HepG2 (cell line): ENCODE measurements around the gene NUTF2. TPM values are rescaled to one million over a fixed set of nuclear protein-coding genes. Genes with fewer than 3 reads are reported as not detected.

Source experiments
- ATAD3A ChIP-seq: sonication (generic); formaldehyde crosslinking; IDR thresholded peaks from 2 replicates; pipeline ENCODE4 v1.4.0; 2020; ENCODE audit warnings: missing genetic modification reagents
- CBX2 ChIP-seq, 2 experiments: fragments of 200-600 bp in 1 of 2; sonication (generic); formaldehyde crosslinking in 1 of 2; IDR thresholded peaks; 2 replicates each; pipeline versions ENCODE4 v1.7.0 to v1.8.1; 2018 to 2022; ENCODE audit warnings: low read depth in 2 of 2, low read length in 1 of 2, mild to moderate bottlenecking in 1 of 2, missing genetic modification reagents in 1 of 2
- FOXO4 ChIP-seq: sonication (generic); formaldehyde crosslinking; conservative IDR thresholded peaks from 2 replicates; pipeline ENCODE4 v1.8.1; 2023; ENCODE audit warnings: missing genetic modification reagents
- GLI4 ChIP-seq: sonication (generic); formaldehyde crosslinking; IDR thresholded peaks from 2 replicates; pipeline ENCODE4 v1.5.1; 2020; ENCODE audit warnings: missing genetic modification reagents, mild to moderate bottlenecking, moderate library complexity, borderline replicate concordance
- HNRNPLL ChIP-seq: fragments of 200-400 bp; formaldehyde crosslinking; IDR thresholded peaks from 2 replicates; pipeline ENCODE4 v1.6.1; 2017; ENCODE audit warnings: mild to moderate bottlenecking, low read depth, low read length; ENCODE audit not compliant: poor library complexity, severe bottlenecking
- MAF1 ChIP-seq: sonication (generic); formaldehyde crosslinking; IDR thresholded peaks from 2 replicates; pipeline ENCODE4 v1.5.0; 2020; ENCODE audit warnings: missing genetic modification reagents, borderline replicate concordance
- ONECUT2 ChIP-seq: sonication (generic); formaldehyde crosslinking; IDR thresholded peaks from 2 replicates; pipeline ENCODE4 v1.4.0; 2020; ENCODE audit warnings: missing genetic modification reagents
- YEATS2 ChIP-seq: sonication (generic); formaldehyde crosslinking; IDR thresholded peaks from 2 replicates; pipeline ENCODE4 v1.4.0; 2020; ENCODE audit warnings: missing genetic modification reagents, borderline replicate concordance
- ZBTB34 ChIP-seq: sonication (generic); formaldehyde crosslinking; IDR thresholded peaks from 2 replicates; pipeline ENCODE4 v1.8.0; 2022; ENCODE audit warnings: mild to moderate bottlenecking, missing genetic modification reagents
- ZNF549 ChIP-seq: sonication (generic); formaldehyde crosslinking; IDR thresholded peaks from 2 replicates; pipeline ENCODE4 v1.5.0; 2020; ENCODE audit warnings: missing genetic modification reagents
- ZNF770 ChIP-seq: sonication (generic); formaldehyde crosslinking; IDR thresholded peaks from 2 replicates; pipeline ENCODE4 v1.5.0; 2020; ENCODE audit warnings: mild to moderate bottlenecking, missing genetic modification reagents
- polyA plus RNA-seq, 8 experiments: library from polyadenylated mRNA; depleted of rRNA in 3 of 8; stranded (reverse) in 7 of 8; unstranded in 1 of 8; fragments of >200 nt; fragmentation: Illumina TruSeq in 4 of 8; extraction: Trizol in 4 of 8; gene quantifications; 2 replicates each; pipeline versions ENCODE4 v1.2.1 to v1.2.3, GENCODE V29; 2011 to 2016; ENCODE audit warnings: low read depth in 4 of 8, missing spikeins in 1 of 8, mixed read lengths in 1 of 8; ENCODE audit not compliant: insufficient read depth in 1 of 8
- total RNA-seq, 5 experiments: library from RNA; depleted of rRNA; stranded (reverse); fragments of >200 nt; fragmentation: Illumina TruSeq; extraction: Trizol; gene quantifications; 2 replicates each; pipeline ENCODE4 v1.2.3, GENCODE V29; 2016; ENCODE audit warnings: low read depth in 1 of 5
- TF ChIP-seq, protein P1 (sequence below): sonication (generic); formaldehyde crosslinking; IDR thresholded peaks from 2 replicates; pipeline ENCODE4 v1.5.0; 2020; ENCODE audit warnings: mild to moderate bottlenecking, missing genetic modification reagents
- TF ChIP-seq, protein P2 (sequence below), 2 experiments: sonication (generic) in 1 of 2; formaldehyde crosslinking in 1 of 2; IDR thresholded peaks; 2 replicates each; pipeline versions ENCODE4 v1.6.1 to v1.9.0; 2014 to 2022; ENCODE audit warnings: antibody characterized with exemption in 1 of 2, borderline replicate concordance in 1 of 2, inconsistent platforms in 1 of 2, low read depth in 1 of 2, missing genetic modification reagents in 1 of 2

NUTF2 gene
- total and polyA plus RNA-seq, 2 of the 13 experiments (the other 11 are each of a cell fraction or from before 2014, with no cell fraction given) = 168 to 214 TPM

GRCh38 chr16:67841816-67842508 is 4.8 kb upstream of the NUTF2 start, which contains the start of gene THAP11 (continued):
- TF ChIP-seq CBX2 (IDR thresholded peaks at IDR 0.05; ENCODE audit: low read depth, low read length) (no peak), CBX2 (CRISPR knock-in tag; IDR thresholded peaks at IDR 0.05; ENCODE audit: low read depth) (0 out of 2 replicates have a peak, but pooled peaks have one; percentile 53), HNRNPLL (no peak), ZNF549 (CRISPR knock-in tag) (no peak), YEATS2 (peak; percentile 84; the same call in 1 of the 2 replicates), GLI4 (CRISPR knock-in tag) (0 out of 2 replicates have a peak, but pooled peaks have one; percentile 58), ZBTB34 (peak; percentile 88), ONECUT2 (CRISPR knock-in tag) (0 out of 2 replicates have a peak, but pooled peaks have one; percentile 11), FOXO4 (CRISPR knock-in tag) (no peak), ATAD3A (CRISPR knock-in tag) (no peak), MAF1 (0 out of 2 replicates have a peak, but pooled peaks have one; percentile 52), ZNF770 (peak; percentile 67)
- TF ChIP-seq, protein P1, sequence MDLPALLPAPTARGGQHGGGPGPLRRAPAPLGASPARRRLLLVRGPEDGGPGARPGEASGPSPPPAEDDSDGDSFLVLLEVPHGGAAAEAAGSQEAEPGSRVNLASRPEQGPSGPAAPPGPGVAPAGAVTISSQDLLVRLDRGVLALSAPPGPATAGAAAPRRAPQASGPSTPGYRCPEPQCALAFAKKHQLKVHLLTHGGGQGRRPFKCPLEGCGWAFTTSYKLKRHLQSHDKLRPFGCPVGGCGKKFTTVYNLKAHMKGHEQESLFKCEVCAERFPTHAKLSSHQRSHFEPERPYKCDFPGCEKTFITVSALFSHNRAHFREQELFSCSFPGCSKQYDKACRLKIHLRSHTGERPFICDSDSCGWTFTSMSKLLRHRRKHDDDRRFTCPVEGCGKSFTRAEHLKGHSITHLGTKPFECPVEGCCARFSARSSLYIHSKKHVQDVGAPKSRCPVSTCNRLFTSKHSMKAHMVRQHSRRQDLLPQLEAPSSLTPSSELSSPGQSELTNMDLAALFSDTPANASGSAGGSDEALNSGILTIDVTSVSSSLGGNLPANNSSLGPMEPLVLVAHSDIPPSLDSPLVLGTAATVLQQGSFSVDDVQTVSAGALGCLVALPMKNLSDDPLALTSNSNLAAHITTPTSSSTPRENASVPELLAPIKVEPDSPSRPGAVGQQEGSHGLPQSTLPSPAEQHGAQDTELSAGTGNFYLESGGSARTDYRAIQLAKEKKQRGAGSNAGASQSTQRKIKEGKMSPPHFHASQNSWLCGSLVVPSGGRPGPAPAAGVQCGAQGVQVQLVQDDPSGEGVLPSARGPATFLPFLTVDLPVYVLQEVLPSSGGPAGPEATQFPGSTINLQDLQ = no peak; the same call in 1 of the 2 replicates
- TF ChIP-seq, protein P2, sequence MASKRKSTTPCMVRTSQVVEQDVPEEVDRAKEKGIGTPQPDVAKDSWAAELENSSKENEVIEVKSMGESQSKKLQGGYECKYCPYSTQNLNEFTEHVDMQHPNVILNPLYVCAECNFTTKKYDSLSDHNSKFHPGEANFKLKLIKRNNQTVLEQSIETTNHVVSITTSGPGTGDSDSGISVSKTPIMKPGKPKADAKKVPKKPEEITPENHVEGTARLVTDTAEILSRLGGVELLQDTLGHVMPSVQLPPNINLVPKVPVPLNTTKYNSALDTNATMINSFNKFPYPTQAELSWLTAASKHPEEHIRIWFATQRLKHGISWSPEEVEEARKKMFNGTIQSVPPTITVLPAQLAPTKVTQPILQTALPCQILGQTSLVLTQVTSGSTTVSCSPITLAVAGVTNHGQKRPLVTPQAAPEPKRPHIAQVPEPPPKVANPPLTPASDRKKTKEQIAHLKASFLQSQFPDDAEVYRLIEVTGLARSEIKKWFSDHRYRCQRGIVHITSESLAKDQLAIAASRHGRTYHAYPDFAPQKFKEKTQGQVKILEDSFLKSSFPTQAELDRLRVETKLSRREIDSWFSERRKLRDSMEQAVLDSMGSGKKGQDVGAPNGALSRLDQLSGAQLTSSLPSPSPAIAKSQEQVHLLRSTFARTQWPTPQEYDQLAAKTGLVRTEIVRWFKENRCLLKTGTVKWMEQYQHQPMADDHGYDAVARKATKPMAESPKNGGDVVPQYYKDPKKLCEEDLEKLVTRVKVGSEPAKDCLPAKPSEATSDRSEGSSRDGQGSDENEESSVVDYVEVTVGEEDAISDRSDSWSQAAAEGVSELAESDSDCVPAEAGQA (IDR thresholded peaks at IDR 0.05; ENCODE audit: low read depth) = no peak
- TF ChIP-seq, protein P2 (CRISPR knock-in tag; IDR thresholded peaks at IDR 0.05; ENCODE audit: borderline replicate concordance) = no peak
